Right kidney (tissue), 1 donor: ENCODE results near the gene TTC27.
"Not testable (repeated sequence)": the region's sequence is repeated elsewhere in the genome, so short reads cannot be mapped to it uniquely, and the experiment has no call there.

ENCODE experiments used
- DNase-seq: peaks from one replicate; pipeline ENCODE4 v3.0.0-alpha.2; 2016

TTC27 gene

GRCh38 chr2:32807662-32808061 is 179.8 kb downstream of the TTC27 start:
- DNase-seq: no peak

GRCh38 chr2:32810909-32811495 is 183.2 kb downstream of the TTC27 start:
- DNase-seq: no peak

- DNase-seq: no peak
Observed at GRCh38 chr2:32811696-32812095, 183.8 kb downstream of the TTC27 start.

- DNase-seq: no peak
Observed at GRCh38 chr2:32812316-32812715, 184.5 kb downstream of the TTC27 start.

GRCh38 chr2:32820088-32820487 is 192.2 kb downstream of the TTC27 start:
- DNase-seq: no peak

GRCh38 chr2:32820701-32821100 is 192.9 kb downstream of the TTC27 start:
- no peak for DNase-seq

GRCh38 chr2:32824070-32824809 is 196.4 kb downstream of the TTC27 start:
- no peak for DNase-seq

- peak; percentile 22 for DNase-seq
Observed at GRCh38 chr2:32825291-32825712, 197.5 kb downstream of the TTC27 start.

- no peak for DNase-seq
Observed at GRCh38 chr2:32830196-32830595, 202.3 kb downstream of the TTC27 start.

- peak; percentile 31 for DNase-seq
Observed at GRCh38 chr2:32832821-32833220, 205.0 kb downstream of the TTC27 start.

- no peak for DNase-seq
Observed at GRCh38 chr2:32833709-32834108, 205.9 kb downstream of the TTC27 start.

- DNase-seq: no peak
Observed at GRCh38 chr2:32835148-32835547, 207.3 kb downstream of the TTC27 start.

- no peak for DNase-seq
Observed at GRCh38 chr2:32836933-32837332, 209.1 kb downstream of the TTC27 start.

- no peak for DNase-seq
Observed at GRCh38 chr2:32838418-32838817, 210.6 kb downstream of the TTC27 start.

GRCh38 chr2:32838949-32839348 is 211.1 kb downstream of the TTC27 start:
- peak; percentile 17 for DNase-seq

- no peak for DNase-seq
Observed at GRCh38 chr2:32841931-32842898, 214.4 kb downstream of the TTC27 start.

- no peak for DNase-seq
Observed at GRCh38 chr2:32843699-32844098, 215.8 kb downstream of the TTC27 start.

GRCh38 chr2:32844253-32844652 is 216.4 kb downstream of the TTC27 start:
- no peak for DNase-seq

- not testable (repeated sequence) for DNase-seq
Observed at GRCh38 chr2:32846274-32846673, 218.4 kb downstream of the TTC27 start.

- no peak for DNase-seq
Observed at GRCh38 chr2:32847734-32848133, 219.9 kb downstream of the TTC27 start.

- DNase-seq: no peak
Observed at GRCh38 chr2:32849456-32850194, 221.8 kb downstream of the TTC27 start.

GRCh38 chr2:32851777-32852439 is 224.1 kb downstream of the TTC27 start:
- DNase-seq: no peak
